Measurements from ENCODE around the gene TPGS1.

Gene TPGS1

GRCh38 chr19:495402-496111 is 11.7 kb upstream of the TPGS1 start:
- DNase-seq (ENCODE audit: low read depth, low spot score): no peak

- no peak for DNase-seq (ENCODE audit: low read depth, low spot score)
These were observed 11.1 kb upstream of the TPGS1 start, which contains the start of gene MADCAM1 for GRCh38 chr19:496112-496665. Gene MADCAM1, plus strand, starts transcription at chr19:496486. Its CDS starts 14 bp downstream, at chr19:496500.

- no peak for DNase-seq (ENCODE audit: low read depth, low spot score)
These were observed 10.3 kb upstream of the TPGS1 start for GRCh38 chr19:496986-497385.

GRCh38 chr19:497491-497868 is 9.8 kb upstream of the TPGS1 start:
- no peak for DNase-seq (ENCODE audit: low read depth, low spot score)

GRCh38 chr19:497869-498510 is 9.3 kb upstream of the TPGS1 start:
- no peak for DNase-seq (ENCODE audit: low read depth, low spot score)

- DNase-seq (ENCODE audit: low read depth, low spot score): no peak
These were observed 8.8 kb upstream of the TPGS1 start for GRCh38 chr19:498511-498891.

- no peak for DNase-seq (ENCODE audit: low read depth, low spot score)
These were observed 8.2 kb upstream of the TPGS1 start for GRCh38 chr19:498977-499623.

- no peak for DNase-seq (ENCODE audit: low read depth, low spot score)
These were observed 5.7 kb upstream of the TPGS1 start for GRCh38 chr19:501646-502045.

- DNase-seq (ENCODE audit: low read depth, low spot score): no peak
These were observed 2.7 kb upstream of the TPGS1 start for GRCh38 chr19:504616-505015.

GRCh38 chr19:506404-507285 is 652 bp upstream of the TPGS1 start:
- DNase-seq (ENCODE audit: low read depth, low spot score): peak; percentile 99

- no peak for DNase-seq (ENCODE audit: low read depth, low spot score)
These were observed 1.2 kb downstream of the TPGS1 start for GRCh38 chr19:508204-509150.

GRCh38 chr19:510606-511100 is 3.4 kb downstream of the TPGS1 start:
- no peak for DNase-seq (ENCODE audit: low read depth, low spot score)

- DNase-seq (ENCODE audit: low read depth, low spot score): no peak
These were observed 4.0 kb downstream of the TPGS1 start for GRCh38 chr19:511101-511851.

- no peak for DNase-seq (ENCODE audit: low read depth, low spot score)
These were observed 5.5 kb downstream of the TPGS1 start for GRCh38 chr19:512547-513365.

GRCh38 chr19:513368-514165 is 6.3 kb downstream of the TPGS1 start:
- no peak for DNase-seq (ENCODE audit: low read depth, low spot score)

- DNase-seq (ENCODE audit: low read depth, low spot score): no peak
These were observed 6.9 kb downstream of the TPGS1 start for GRCh38 chr19:514166-514663.

GRCh38 chr19:517721-518597 is 10.7 kb downstream of the TPGS1 start:
- no peak for DNase-seq (ENCODE audit: low read depth, low spot score)

Data from iPS DF 19.7 (cell line).